B cell (primary cell): ENCODE results near the gene S100A13.
"Not testable (repeated sequence)": the region's sequence is repeated elsewhere in the genome, so short reads cannot be mapped to it uniquely, and the experiment has no call there.

Source experiments
- EZH2 ChIP-seq: IDR thresholded peaks from 2 replicates; pipeline ENCODE4 v1.6.1; 2012; ENCODE audit warnings: borderline replicate concordance, low read depth, mild to moderate bottlenecking, moderate library complexity, low read length; ENCODE audit not compliant: insufficient read depth, poor library complexity, severe bottlenecking
- TF ChIP-seq, protein P1 (sequence below): fragments of 200-600 bp; IDR thresholded peaks from one replicate; pipeline ENCODE4 v1.8.0; 2022; ENCODE audit warnings: antibody characterized with exemption, mild to moderate bottlenecking

DNA sequence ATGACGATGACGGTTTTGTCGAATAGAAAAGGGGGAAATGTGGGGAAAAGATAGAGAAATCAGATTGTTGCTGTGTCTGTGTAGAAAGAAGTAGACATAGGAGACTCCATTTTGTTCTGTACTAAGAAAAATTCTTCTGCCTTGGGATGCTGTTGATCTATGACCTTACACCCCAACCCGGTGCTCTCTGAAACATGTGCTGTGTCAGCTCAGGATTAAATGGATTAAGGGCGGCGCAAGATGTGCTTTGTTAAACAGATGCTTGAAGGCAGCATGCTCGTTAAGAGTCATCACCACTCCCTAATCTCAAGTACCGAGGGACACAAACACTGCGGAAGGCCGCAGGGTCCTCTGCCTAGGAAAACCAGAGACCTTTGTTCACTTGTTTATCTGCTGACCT, 51.8 kb downstream of the S100A13 start:
- TF ChIP-seq, protein P1, sequence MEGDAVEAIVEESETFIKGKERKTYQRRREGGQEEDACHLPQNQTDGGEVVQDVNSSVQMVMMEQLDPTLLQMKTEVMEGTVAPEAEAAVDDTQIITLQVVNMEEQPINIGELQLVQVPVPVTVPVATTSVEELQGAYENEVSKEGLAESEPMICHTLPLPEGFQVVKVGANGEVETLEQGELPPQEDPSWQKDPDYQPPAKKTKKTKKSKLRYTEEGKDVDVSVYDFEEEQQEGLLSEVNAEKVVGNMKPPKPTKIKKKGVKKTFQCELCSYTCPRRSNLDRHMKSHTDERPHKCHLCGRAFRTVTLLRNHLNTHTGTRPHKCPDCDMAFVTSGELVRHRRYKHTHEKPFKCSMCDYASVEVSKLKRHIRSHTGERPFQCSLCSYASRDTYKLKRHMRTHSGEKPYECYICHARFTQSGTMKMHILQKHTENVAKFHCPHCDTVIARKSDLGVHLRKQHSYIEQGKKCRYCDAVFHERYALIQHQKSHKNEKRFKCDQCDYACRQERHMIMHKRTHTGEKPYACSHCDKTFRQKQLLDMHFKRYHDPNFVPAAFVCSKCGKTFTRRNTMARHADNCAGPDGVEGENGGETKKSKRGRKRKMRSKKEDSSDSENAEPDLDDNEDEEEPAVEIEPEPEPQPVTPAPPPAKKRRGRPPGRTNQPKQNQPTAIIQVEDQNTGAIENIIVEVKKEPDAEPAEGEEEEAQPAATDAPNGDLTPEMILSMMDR, result not testable (repeated sequence)
- not testable (repeated sequence) for TF ChIP-seq EZH2
